A673 (cell line): ENCODE results near the gene PARP16. TPM values are rescaled to one million over a fixed set of nuclear protein-coding genes. Genes with fewer than 3 reads are reported as not detected.

ENCODE experiments used
- BruUV-seq: library from RNA; stranded (reverse); fragments of 400-500 nt; replicated peaks from 2 replicates; lab custom pipeline; 2021; lab: Mats Ljungman, UMichigan
- CTCF ChIA-PET: fragments of 300-600 bp; sonication (Branson Sonifier 250); formaldehyde crosslinking; loops from one replicate; lab custom pipeline; 2022; ENCODE audit warnings: antibody characterized with exemption; lab: Charles Lee
- POLR2A ChIA-PET: fragments of 300-600 bp; sonication (Branson Sonifier 250); formaldehyde crosslinking; loops from one replicate; lab custom pipeline; 2022; ENCODE audit warnings: antibody characterized with exemption; ENCODE audit not compliant: low non-redundant PET; lab: Charles Lee
- DNase-seq: peaks from one replicate; pipeline ENCODE4 v3.0.0-alpha.2; 2015; ENCODE audit warnings: low spot score
- H3K27ac ChIP-seq: fragments of 200-600 bp; sonication (generic); 2 replicates; pipeline ENCODE4 v1.5.1; 2016; ENCODE audit warnings: mixed run types, low read depth, mild to moderate bottlenecking, mixed read lengths, antibody characterized with exemption, low read length; ENCODE audit not compliant: poor library complexity, severe bottlenecking
- H3K27me3 ChIP-seq: fragments of 200-600 bp; sonication (generic); replicated peaks from 2 replicates; pipeline ENCODE4 v1.6.1; 2017; ENCODE audit warnings: mixed run types, low read depth, mild to moderate bottlenecking, mixed read lengths, antibody characterized with exemption, low read length; ENCODE audit not compliant: insufficient read depth, poor library complexity
- H3K36me3 ChIP-seq: fragments of 200-600 bp; sonication (generic); 2 replicates; pipeline ENCODE4 v1.6.1; 2016; ENCODE audit warnings: mixed run types, mild to moderate bottlenecking, mixed read lengths, antibody characterized with exemption, low read length; ENCODE audit not compliant: insufficient read depth, poor library complexity, severe bottlenecking
- H3K4me1 ChIP-seq: fragments of 200-600 bp; sonication (generic); 2 replicates; pipeline ENCODE4 v1.6.1; 2017; ENCODE audit warnings: mixed run types, mild to moderate bottlenecking, mixed read lengths, antibody characterized with exemption, low read length; ENCODE audit not compliant: insufficient read depth, poor library complexity, severe bottlenecking
- H3K4me3 ChIP-seq: fragments of 200-600 bp; sonication (generic); 2 replicates; pipeline ENCODE4 v1.5.1; 2016; ENCODE audit warnings: low read depth, mixed run types, mild to moderate bottlenecking, mixed read lengths, low read length; ENCODE audit not compliant: poor library complexity, severe bottlenecking
- H3K9me3 ChIP-seq: fragments of 200-600 bp; sonication (generic); 2 replicates; pipeline ENCODE4 v1.6.1; 2016; ENCODE audit warnings: mixed run types, low read depth, mild to moderate bottlenecking, mixed read lengths, antibody characterized with exemption, low read length; ENCODE audit not compliant: poor library complexity, severe bottlenecking
- EZH2 ChIP-seq: fragments of 200-600 bp; sonication (generic); IDR thresholded peaks from 2 replicates; pipeline ENCODE4 v1.6.1; 2017; ENCODE audit warnings: borderline replicate concordance, low read depth, mild to moderate bottlenecking, mixed read lengths, antibody characterized with exemption, low read length; ENCODE audit not compliant: poor library complexity, severe bottlenecking
- intact Hi-C: fragments of 100-400 bp; cut with micrococcal nuclease; formaldehyde crosslinking; loops from one replicate; pipeline ENCODE4 v1.10.0; 2022; ENCODE audit not compliant: unreplicated experiment
- total RNA-seq: library from RNA; stranded (reverse); gene quantifications from 2 replicates; pipeline ENCODE4 v1.2.3, GENCODE V29; 2021
- TF ChIP-seq, protein P1 (sequence below): fragments of 300-800, 200-600 bp; sonication (generic); conservative IDR thresholded peaks from 2 replicates; pipeline ENCODE4 v1.5.1; 2017; ENCODE audit warnings: low read depth, mild to moderate bottlenecking, antibody characterized with exemption, low read length, moderate library complexity, mixed read lengths

Gene PARP16
- total RNA-seq, 1 experiment from 2014 or later, result 5.7 TPM

DNA sequence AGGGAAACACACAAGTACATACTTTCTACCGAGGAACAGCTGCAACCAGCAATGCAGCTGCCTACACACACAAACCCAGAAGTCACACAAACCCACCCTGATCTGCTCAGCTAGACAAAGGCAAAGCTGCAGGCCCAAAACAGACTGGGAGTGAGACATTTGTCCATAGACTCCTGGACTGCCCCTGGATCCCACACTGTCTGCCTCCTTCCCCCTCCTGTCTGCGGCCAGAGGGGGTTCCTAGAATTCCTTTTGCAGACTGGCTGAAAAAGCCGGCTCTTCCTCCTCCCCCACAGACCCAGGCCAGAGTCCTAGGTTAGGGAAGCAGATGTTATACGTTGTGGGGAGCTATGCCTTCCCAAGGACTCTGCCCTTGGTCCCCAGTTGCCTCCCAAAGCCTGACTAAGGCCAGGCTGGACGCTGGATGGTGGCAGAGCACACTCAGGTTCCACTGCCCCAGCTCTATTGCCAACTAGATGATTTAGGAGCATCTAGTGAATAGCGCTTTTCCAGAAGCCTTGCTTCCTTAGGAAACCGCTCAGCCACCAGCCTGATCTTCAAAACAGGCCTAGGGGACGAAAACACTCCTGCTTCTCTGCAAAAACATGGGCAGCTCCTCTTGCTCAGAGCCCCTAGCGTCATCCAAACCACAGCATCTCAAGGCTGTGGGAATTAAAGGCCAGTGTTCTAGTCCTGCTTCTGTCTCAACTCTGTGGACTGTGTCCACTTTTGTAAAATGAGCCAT lies 38.0 kb downstream of the PARP16 start:
- ChIA-PET POLR2A (no interaction called here), CTCF (no interaction called here)
- no peak for DNase-seq
- Histone ChIP-seq H3K27ac (no peak overlapping the region), H3K27me3 (no peaks in the 10 kb centered on the region), H3K4me1 (no peaks in the 10 kb centered on the region), H3K9me3 (no peaks in the 10 kb centered on the region), H3K4me3 (no peak overlapping the region), H3K36me3 (no peaks in the 10 kb centered on the region)
- BruUV-seq, result no TSS peak
- intact Hi-C loops, result no loop called here
- TF ChIP-seq, protein P1, sequence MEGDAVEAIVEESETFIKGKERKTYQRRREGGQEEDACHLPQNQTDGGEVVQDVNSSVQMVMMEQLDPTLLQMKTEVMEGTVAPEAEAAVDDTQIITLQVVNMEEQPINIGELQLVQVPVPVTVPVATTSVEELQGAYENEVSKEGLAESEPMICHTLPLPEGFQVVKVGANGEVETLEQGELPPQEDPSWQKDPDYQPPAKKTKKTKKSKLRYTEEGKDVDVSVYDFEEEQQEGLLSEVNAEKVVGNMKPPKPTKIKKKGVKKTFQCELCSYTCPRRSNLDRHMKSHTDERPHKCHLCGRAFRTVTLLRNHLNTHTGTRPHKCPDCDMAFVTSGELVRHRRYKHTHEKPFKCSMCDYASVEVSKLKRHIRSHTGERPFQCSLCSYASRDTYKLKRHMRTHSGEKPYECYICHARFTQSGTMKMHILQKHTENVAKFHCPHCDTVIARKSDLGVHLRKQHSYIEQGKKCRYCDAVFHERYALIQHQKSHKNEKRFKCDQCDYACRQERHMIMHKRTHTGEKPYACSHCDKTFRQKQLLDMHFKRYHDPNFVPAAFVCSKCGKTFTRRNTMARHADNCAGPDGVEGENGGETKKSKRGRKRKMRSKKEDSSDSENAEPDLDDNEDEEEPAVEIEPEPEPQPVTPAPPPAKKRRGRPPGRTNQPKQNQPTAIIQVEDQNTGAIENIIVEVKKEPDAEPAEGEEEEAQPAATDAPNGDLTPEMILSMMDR, result no peak
- no peak for TF ChIP-seq EZH2

DNA sequence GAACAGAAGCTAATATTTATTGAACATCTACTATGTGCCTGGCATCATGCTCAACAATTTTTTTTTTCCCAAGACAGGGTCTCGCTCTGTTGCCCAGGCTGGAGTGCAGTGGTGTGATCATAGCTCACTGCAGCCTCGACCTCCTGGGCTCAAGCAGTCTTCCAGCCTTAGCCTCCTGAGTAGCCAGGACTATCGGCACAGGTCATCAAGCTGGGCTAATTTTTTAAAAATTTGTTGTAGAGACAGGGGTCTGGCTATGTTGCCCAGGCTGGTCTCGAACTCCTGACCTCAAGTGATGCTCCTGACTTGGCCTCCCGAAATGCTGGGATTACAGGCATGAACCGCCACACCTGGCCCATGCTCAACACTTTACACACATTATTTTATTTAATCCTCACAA lies 39.7 kb downstream of the PARP16 start:
- ChIA-PET POLR2A (no interaction called here), CTCF (no interaction called here)
- H3K9me3 ChIP-seq, result no peaks in the 10 kb centered on the region
- H3K4me1 ChIP-seq, result no peaks in the 10 kb centered on the region
- H3K27ac ChIP-seq, result no peak overlapping the region
- no peak for TF ChIP-seq EZH2
- TF ChIP-seq, protein P1, result no peak
- DNase-seq, result no peak
- BruUV-seq, result no TSS peak
- intact Hi-C loops, result no loop called here
- H3K27me3 ChIP-seq, result no peaks in the 10 kb centered on the region
- H3K4me3 ChIP-seq, result no peak overlapping the region
- no peaks in the 10 kb centered on the region for H3K36me3 ChIP-seq

DNA sequence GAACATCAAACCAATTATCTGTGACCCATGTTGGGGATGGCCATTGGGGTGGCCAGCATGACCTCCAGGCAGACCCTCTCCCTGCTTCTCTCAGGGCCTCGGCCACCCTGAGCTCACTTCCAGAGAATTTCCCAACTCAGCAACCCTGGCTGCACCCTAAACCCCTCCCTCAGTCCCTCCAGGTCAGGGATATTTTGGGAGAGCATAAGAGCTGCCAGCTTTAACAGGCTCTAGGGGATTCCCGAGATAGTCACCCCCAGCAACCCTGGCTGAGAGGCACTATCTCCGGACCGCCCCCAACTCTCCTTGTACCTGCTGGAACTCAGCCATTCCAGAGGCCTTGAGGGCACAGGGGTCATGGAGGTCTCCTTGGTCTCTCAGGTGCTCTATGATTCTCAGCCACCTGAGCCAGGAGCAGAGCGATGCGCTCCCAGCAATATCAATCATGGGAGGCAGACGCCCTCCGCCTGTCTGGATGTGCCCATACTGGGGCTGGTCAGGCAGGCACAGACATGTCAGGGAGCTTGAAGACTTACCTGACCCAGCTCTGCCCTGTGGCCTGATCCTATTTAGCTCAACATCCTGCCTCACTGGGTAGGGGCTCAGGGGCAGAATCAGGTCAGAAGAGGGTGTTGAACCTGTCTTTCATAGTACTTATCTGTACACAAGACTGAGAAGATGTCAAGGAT lies 40.5 kb downstream of the PARP16 start:
- intact Hi-C loops, result no loop called here
- ChIA-PET CTCF (no interaction called here), POLR2A (no interaction called here)
- Histone ChIP-seq H3K36me3 (no peaks in the 10 kb centered on the region), H3K27ac (no peak overlapping the region), H3K4me3 (no peak overlapping the region), H3K4me1 (no peaks in the 10 kb centered on the region), H3K9me3 (no peaks in the 10 kb centered on the region), H3K27me3 (no peaks in the 10 kb centered on the region)
- DNase-seq, result no peak
- TF ChIP-seq, protein P1, result no peak
- no peak for TF ChIP-seq EZH2
- BruUV-seq, result no TSS peak
